Measurements from ENCODE around the gene DNMBP.
"Not testable (repeated sequence)": the region's sequence is repeated elsewhere in the genome, so short reads cannot be mapped to it uniquely, and the experiment has no call there.

The DNMBP gene

GRCh38 chr10:99958806-99959205 lies 50.9 kb downstream of the DNMBP start:
- no peak overlapping the region for H3K4me3 ChIP-seq (ENCODE audit: low read depth, low read length)

GRCh38 chr10:99958302-99958701 lies 51.4 kb downstream of the DNMBP start:
- H3K4me3 ChIP-seq (ENCODE audit: low read depth, low read length), result no peak overlapping the region

- not testable (repeated sequence) for H3K4me3 ChIP-seq (ENCODE audit: low read depth, low read length)
Observed at GRCh38 chr10:99953510-99953909, 56.2 kb downstream of the DNMBP start.

- H3K4me3 ChIP-seq (ENCODE audit: low read depth, low read length), result no peak overlapping the region
Observed at GRCh38 chr10:99952799-99953198, 56.9 kb downstream of the DNMBP start.

GRCh38 chr10:99946051-99946450 lies 63.7 kb downstream of the DNMBP start:
- H3K4me3 ChIP-seq (ENCODE audit: low read depth, low read length), result not testable (repeated sequence)

GRCh38 chr10:99945263-99945662 lies 64.5 kb downstream of the DNMBP start:
- H3K4me3 ChIP-seq (ENCODE audit: low read depth, low read length), result no peak overlapping the region

GRCh38 chr10:99944860-99945259 lies 64.9 kb downstream of the DNMBP start:
- H3K4me3 ChIP-seq (ENCODE audit: low read depth, low read length), result no peak overlapping the region

GRCh38 chr10:99943908-99944307 lies 65.8 kb downstream of the DNMBP start:
- no peak overlapping the region for H3K4me3 ChIP-seq (ENCODE audit: low read depth, low read length)

GRCh38 chr10:99941942-99942820 lies 67.6 kb downstream of the DNMBP start:
- no peak overlapping the region for H3K4me3 ChIP-seq (ENCODE audit: low read depth, low read length)

- H3K4me3 ChIP-seq (ENCODE audit: low read depth, low read length), result no peak overlapping the region
Observed at GRCh38 chr10:99938563-99938962, 71.2 kb downstream of the DNMBP start.

GRCh38 chr10:99937630-99938029 lies 72.1 kb downstream of the DNMBP start:
- no peak overlapping the region for H3K4me3 ChIP-seq (ENCODE audit: low read depth, low read length)

GRCh38 chr10:99932203-99932957 lies 77.4 kb downstream of the DNMBP start:
- not testable (repeated sequence) for H3K4me3 ChIP-seq (ENCODE audit: low read depth, low read length)

- H3K4me3 ChIP-seq (ENCODE audit: low read depth, low read length), result no peak overlapping the region
Observed at GRCh38 chr10:99930731-99931550, 78.8 kb downstream of the DNMBP start.

GRCh38 chr10:99929360-99929759 lies 80.4 kb downstream of the DNMBP start:
- no peak overlapping the region for H3K4me3 ChIP-seq (ENCODE audit: low read depth, low read length)

- H3K4me3 ChIP-seq (ENCODE audit: low read depth, low read length), result no peak overlapping the region
Observed at GRCh38 chr10:99927721-99928280, 81.9 kb downstream of the DNMBP start.

- H3K4me3 ChIP-seq (ENCODE audit: low read depth, low read length), result no peak overlapping the region
Observed at GRCh38 chr10:99926925-99927720, 82.6 kb downstream of the DNMBP start.

- H3K4me3 ChIP-seq (ENCODE audit: low read depth, low read length), result no peak overlapping the region
Observed at GRCh38 chr10:99924451-99925255, 85.1 kb downstream of the DNMBP start.

GRCh38 chr10:99921948-99922347 lies 87.8 kb downstream of the DNMBP start:
- no peak overlapping the region for H3K4me3 ChIP-seq (ENCODE audit: low read depth, low read length)

GRCh38 chr10:99920901-99921300 lies 88.8 kb downstream of the DNMBP start:
- no peak overlapping the region for H3K4me3 ChIP-seq (ENCODE audit: low read depth, low read length)
